Esophagus squamous epithelium (tissue), 5 donors: ENCODE data around the gene SELENBP1. TPM values are rescaled to one million over a fixed set of nuclear protein-coding genes. Genes with fewer than 3 reads are reported as not detected.

Experiments used
- DNase-seq: peaks from one replicate; lab custom pipeline; 2025; lab: John Stamatoyannopoulos, UW
- H3K27ac ChIP-seq, 4 donors: fragments of 200-600 bp; sonication (generic); one replicate each; pipeline ENCODE4 v1.5.1; 2016 to 2019; ENCODE audit warnings: mild to moderate bottlenecking in 1 of 4
- H3K27me3 ChIP-seq, 4 donors: fragments of 200-600 bp; sonication (generic); 1 replicate in 3 of 4; 2 replicates in 1 of 4; pipeline versions ENCODE4 v1.5.1 to v1.6.0; 2017 to 2021; ENCODE audit warnings: antibody characterized with exemption in 1 of 4
- H3K36me3 ChIP-seq, 3 donors: fragments of 200-600 bp; sonication (generic); one replicate each; pipeline ENCODE4 v1.5.1; 2016 to 2019
- H3K4me1 ChIP-seq, 3 donors: fragments of 200-600 bp; sonication (generic); one replicate each; pipeline ENCODE4 v1.5.1; 2017 to 2019
- H3K4me3 ChIP-seq, 4 donors: fragments of 200-600 bp; sonication (generic); 1 replicate in 3 of 4; 2 replicates in 1 of 4; pipeline ENCODE4 v1.5.1; 2016 to 2019; ENCODE audit warnings: mild to moderate bottlenecking in 2 of 4, moderate library complexity in 1 of 4
- H3K9me3 ChIP-seq, 3 donors: fragments of 200-600 bp; sonication (generic); one replicate each; pipeline ENCODE4 v1.5.1; 2016 to 2019
- POLR2A ChIP-seq, 4 donors: fragments of 450-650 bp; IDR thresholded peaks; one replicate each; pipeline ENCODE4 v1.6.1; 2017; ENCODE audit warnings: antibody characterized with exemption in 4 of 4, mild to moderate bottlenecking in 4 of 4, moderate library complexity in 3 of 4
- WGBS, 2 donors: methylation state at CpG; one replicate each; pipeline ENCODE4 v1.1.5; 2018; 5-methylcytosine and 5-hydroxymethylcytosine counted together
- intact Hi-C: fragments of 100-400 bp; cut with DNase I; formaldehyde crosslinking; loops from one replicate; pipeline ENCODE4 v1.15.0; 2022
- total RNA-seq, 4 donors: library from RNA; depleted of rRNA; stranded (reverse); fragments of >200 nt; gene quantifications; one replicate each; pipeline ENCODE4 v1.1.0, GENCODE V29; 2016
- TF ChIP-seq, protein P1 (sequence below), 6 experiments: fragments of 450-650 bp in 4 of 6; fragments of 200-600 bp in 2 of 6; sonication (generic) in 2 of 6; IDR thresholded peaks; one replicate each; pipeline ENCODE4 v1.5.1; 2016 to 2019; ENCODE audit warnings: antibody characterized with exemption in 6 of 6, mild to moderate bottlenecking in 4 of 6, moderate library complexity in 4 of 6
- donor health status: DM: yes; HTN: yes; CAD: no.

The SELENBP1 gene
- total RNA-seq, 4 donors from 2014 or later, result 6.3 to 38.3 (median 28.3) TPM

- H3K36me3 ChIP-seq, result peaks cover 0 to 47% (median 0%) of the 10 kb centered on the region in 3 donors
- peaks cover 31 to 60% (median 33%) of the 10 kb centered on the region in 3 donors for H3K4me1 ChIP-seq
- H3K27me3 ChIP-seq, result no peaks in the 10 kb centered on the region
- intact Hi-C loops, result no loop called here
- WGBS, 2 donors, result 68 to 74% methylated on average over 3 to 5 of the region's 15 CpGs
- TF ChIP-seq, protein P1, sequence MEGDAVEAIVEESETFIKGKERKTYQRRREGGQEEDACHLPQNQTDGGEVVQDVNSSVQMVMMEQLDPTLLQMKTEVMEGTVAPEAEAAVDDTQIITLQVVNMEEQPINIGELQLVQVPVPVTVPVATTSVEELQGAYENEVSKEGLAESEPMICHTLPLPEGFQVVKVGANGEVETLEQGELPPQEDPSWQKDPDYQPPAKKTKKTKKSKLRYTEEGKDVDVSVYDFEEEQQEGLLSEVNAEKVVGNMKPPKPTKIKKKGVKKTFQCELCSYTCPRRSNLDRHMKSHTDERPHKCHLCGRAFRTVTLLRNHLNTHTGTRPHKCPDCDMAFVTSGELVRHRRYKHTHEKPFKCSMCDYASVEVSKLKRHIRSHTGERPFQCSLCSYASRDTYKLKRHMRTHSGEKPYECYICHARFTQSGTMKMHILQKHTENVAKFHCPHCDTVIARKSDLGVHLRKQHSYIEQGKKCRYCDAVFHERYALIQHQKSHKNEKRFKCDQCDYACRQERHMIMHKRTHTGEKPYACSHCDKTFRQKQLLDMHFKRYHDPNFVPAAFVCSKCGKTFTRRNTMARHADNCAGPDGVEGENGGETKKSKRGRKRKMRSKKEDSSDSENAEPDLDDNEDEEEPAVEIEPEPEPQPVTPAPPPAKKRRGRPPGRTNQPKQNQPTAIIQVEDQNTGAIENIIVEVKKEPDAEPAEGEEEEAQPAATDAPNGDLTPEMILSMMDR (IDR thresholded peaks at IDR 0.05), result no peak
- TF ChIP-seq POLR2A (IDR thresholded peaks at IDR 0.05), result no peak
- no peak for DNase-seq
- H3K27ac ChIP-seq, result peak overlapping the region in 3 of 4 donors; percentile 14 to 75 (median 73)
- no peaks in the 10 kb centered on the region for H3K9me3 ChIP-seq
- no peak overlapping the region for H3K4me3 ChIP-seq
Measured at GRCh38 chr1:151369621-151370048, 2.9 kb downstream of the SELENBP1 start.

GRCh38 chr1:151369302-151369610 is 3.2 kb downstream of the SELENBP1 start:
- Histone ChIP-seq H3K9me3 (no peaks in the 10 kb centered on the region), H3K27ac (no peak overlapping the region), H3K27me3 (no peaks in the 10 kb centered on the region), H3K4me1 (peaks cover 31 to 60% (median 33%) of the 10 kb centered on the region in 3 donors), H3K4me3 (no peak overlapping the region), H3K36me3 (peaks cover 0 to 51% (median 0%) of the 10 kb centered on the region in 3 donors)
- no CpG with 5 or more reads among the region's 7 CpGs for WGBS, 2 donors
- TF ChIP-seq, protein P1 (IDR thresholded peaks at IDR 0.05), result no peak
- no peak for TF ChIP-seq POLR2A (IDR thresholded peaks at IDR 0.05)
- DNase-seq, result no peak
- intact Hi-C loops, result no loop called here

DNA sequence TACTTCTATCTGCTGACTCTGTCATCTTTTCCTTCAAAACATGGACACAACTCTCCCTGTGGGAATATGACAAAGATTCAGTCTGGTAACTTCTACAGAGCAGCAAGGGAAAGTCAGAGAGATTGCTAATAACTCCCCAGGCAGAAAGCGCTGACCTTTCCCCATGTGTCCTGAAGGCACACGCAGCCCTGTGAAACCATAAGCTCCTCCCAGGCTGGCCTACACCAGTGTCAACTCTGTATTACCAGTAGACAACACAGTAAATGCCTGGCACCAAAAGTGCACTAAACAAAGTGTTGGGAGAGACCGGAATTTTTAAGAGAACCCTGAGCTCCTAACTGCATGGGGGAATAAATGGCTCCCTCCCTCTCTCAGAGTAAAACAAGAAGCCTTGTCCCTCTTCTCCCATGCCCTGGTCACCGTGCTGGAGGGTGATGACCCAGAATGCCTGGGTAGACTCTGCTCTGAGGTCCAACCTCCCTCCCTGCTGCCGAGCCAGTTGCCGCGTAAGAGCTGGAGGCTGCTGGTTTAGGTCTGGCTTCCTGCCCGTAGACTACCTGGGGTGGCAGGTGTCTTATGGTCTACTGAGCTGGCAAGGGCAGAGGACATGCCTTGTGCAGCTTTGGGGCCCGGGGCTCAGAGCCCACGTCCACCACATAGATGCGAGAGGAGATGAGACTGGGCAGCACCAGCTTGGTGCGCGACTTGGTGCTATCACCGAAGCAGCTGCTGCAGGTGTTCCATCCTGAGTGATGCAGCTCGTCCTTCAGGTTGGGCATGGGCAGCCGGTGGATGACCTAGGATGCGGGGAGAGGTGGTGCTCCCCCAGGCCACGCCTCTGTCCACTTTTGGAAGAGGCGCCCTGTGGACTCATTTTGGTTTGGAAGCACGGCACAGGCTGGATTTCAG is 3.9 kb downstream of the SELENBP1 start:
- no peak overlapping the region for H3K4me3 ChIP-seq
- H3K9me3 ChIP-seq, result no peaks in the 10 kb centered on the region
- TF ChIP-seq, protein P1 (IDR thresholded peaks at IDR 0.05), result no peak
- TF ChIP-seq POLR2A (IDR thresholded peaks at IDR 0.05), result no peak
- intact Hi-C loops, result no loop called here
- H3K27ac ChIP-seq, result peak overlapping the region in 1 of 4 donors; percentile 56
- H3K36me3 ChIP-seq, result peaks cover 0 to 57% (median 0%) of the 10 kb centered on the region in 3 donors
- WGBS, 2 donors, result 86 to 94% methylated on average over 7 to 11 of the region's 20 CpGs
- H3K27me3 ChIP-seq, result no peaks in the 10 kb centered on the region
- DNase-seq, result no peak
- H3K4me1 ChIP-seq, result peaks cover 31 to 58% (median 33%) of the 10 kb centered on the region in 3 donors

- peaks cover 0 to 65% (median 0%) of the 10 kb centered on the region in 3 donors for H3K36me3 ChIP-seq
Measured at GRCh38 chr1:151367658-151368392, 4.7 kb downstream of the SELENBP1 start.

More at GRCh38 chr1:151367658-151368392, 4.7 kb downstream of the SELENBP1 start:
- TF ChIP-seq, protein P1 (IDR thresholded peaks at IDR 0.05), result no peak
- TF ChIP-seq POLR2A (IDR thresholded peaks at IDR 0.05), result no peak
- no peak for DNase-seq
- no peaks in the 10 kb centered on the region for H3K27me3 ChIP-seq
- H3K4me1 ChIP-seq, result peaks cover 29 to 49% (median 30%) of the 10 kb centered on the region in 3 donors
- peaks cover 0 to 2% (median 2%) of the 10 kb centered on the region in 3 donors for H3K9me3 ChIP-seq
- 87 to 94% methylated on average over 3 to 4 of the region's 8 CpGs for WGBS, 2 donors
- no peak overlapping the region for H3K4me3 ChIP-seq
- intact Hi-C loops, result no loop called here
- H3K27ac ChIP-seq, result peak overlapping the region in 1 of 4 donors; percentile 56
